Astrocyte of the cerebellum (primary cell): ENCODE data around the gene LRRC32.

Source experiments
- DNase-seq: peaks from one replicate; pipeline ENCODE4 v3.0.0-alpha.2; 2011; ENCODE audit warnings: low read depth
- H3K4me3 ChIP-seq: 2 replicates; pipeline ENCODE4 v1.5.1; 2011; ENCODE audit warnings: mild to moderate bottlenecking, low read depth, low read length, moderate library complexity
- CTCF ChIP-seq: IDR thresholded peaks from 2 replicates; pipeline ENCODE4 v1.5.1; 2012; ENCODE audit warnings: low read length, low read depth, moderate library complexity, mild to moderate bottlenecking; ENCODE audit errors: missing control alignments
- in situ Hi-C: cut with HindIII; loops from 2 replicates; pipeline ENCODE4 v1.10.0; 2017; ENCODE audit warnings: low sequenced_read_pairs

LRRC32 gene

GRCh38 chr11:76638270-76639197, 32.0 kb downstream of the LRRC32 start:
- in situ Hi-C loops: no loop called here
- no peak for TF ChIP-seq CTCF

DNA sequence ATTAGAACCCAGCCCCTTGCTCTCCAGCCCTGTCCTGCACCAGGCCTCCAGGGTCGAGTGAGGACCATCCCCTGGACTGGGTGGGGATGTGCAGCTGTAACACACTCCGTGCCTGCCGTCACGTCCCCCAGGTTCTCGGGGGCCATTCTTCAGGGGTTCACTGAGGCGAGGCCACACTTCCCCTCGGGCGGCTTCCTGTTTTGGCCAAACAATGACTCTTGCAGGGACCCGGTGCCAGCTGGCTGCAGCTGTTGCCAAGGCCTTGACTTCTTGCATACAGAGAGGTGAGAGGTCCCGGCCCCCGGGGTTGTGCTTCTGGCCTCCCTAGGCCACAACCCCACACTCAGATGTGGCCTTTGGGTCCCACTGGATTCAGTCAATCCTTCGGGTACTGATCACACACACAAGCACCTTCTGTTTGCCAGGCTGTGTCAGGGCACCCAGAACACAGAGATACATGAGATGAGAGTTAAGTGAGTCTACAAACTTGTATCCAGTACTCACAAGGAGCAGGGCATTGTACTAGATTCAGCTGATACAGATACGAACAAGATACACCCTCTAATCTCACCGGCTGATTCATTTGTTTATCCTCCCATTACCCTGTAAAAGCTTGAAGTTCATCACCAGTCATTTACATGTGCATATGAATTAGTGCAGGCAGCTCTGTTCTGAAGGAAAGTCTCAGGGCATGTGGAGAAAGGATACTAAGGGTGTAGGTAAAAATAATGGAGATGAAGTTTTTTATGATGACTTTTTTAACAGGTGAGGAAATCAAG, 32.9 kb downstream of the LRRC32 start:
- no peak for DNase-seq

More at GRCh38 chr11:76638270-76639197, 32.0 kb downstream of the LRRC32 start:
- DNase-seq: no peak
- no peak overlapping the region for H3K4me3 ChIP-seq

GRCh38 chr11:76636826-76637460, 33.6 kb downstream of the LRRC32 start:
- no peak overlapping the region for H3K4me3 ChIP-seq
- DNase-seq: no peak
- in situ Hi-C loops: no loop called here
- TF ChIP-seq CTCF: no peak

More for the DNA sequence above, 32.9 kb downstream of the LRRC32 start:
- in situ Hi-C loops: no loop called here
- no peak overlapping the region for H3K4me3 ChIP-seq
- no peak for TF ChIP-seq CTCF

DNA sequence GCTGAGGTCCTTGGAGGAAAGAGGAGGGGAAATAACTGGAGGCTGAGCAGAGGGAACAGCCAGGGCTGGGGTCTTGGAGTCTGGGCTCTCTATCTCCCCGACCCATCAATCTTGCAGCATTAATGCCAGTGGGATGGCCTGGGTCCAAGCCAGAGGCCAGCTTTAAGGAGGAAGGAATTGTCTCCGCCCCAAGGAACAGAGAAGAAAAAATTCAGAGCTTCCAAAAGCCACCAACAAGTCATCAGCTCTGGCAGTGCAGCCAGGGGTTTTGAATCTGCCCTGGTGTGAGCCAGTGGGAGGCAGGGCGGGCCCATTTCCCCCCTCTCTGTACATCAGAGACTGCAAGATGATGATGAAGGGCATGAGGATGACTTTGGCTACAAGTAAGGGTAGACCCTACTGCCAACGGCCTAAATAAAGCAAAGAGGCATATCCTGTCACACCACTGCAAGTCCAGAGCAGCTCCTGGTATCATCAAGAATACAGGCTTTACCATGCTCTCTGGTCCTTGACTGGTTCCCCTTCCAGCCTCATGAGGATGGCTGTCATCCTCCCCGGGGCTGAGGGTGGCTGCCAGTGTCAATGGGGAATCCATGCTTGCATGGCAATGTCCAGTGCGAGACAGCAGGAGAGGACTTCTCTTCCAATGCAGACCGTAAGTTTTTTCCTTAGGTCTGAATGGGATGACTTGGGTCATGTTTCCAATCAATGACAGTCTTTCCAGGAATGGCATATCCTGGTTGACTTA, 34.4 kb downstream of the LRRC32 start:
- no peak for DNase-seq
- in situ Hi-C loops: no loop called here
- TF ChIP-seq CTCF: no peak
- no peak overlapping the region for H3K4me3 ChIP-seq

DNA sequence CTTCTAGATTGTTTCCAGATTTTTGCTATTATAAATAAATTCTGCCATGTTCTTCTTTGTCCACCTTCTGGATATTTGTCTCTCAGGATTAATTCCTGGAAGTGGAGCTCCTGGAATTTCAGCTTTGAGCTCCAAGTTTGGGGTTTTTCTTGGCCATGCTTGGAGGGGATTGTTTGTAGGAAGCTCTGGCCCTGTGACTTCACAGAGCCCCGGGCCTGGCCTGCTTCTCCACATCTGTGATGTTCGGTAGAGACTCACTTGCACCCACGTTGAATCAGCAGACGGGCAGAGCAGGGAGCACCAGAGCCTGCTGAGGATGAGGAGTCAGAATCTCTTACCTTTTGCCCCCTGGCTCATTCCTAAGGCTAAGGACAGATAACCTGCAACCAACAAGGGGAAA, 35.7 kb downstream of the LRRC32 start:
- TF ChIP-seq CTCF: no peak
- in situ Hi-C loops: no loop called here
- no peak overlapping the region for H3K4me3 ChIP-seq
- DNase-seq: no peak

GRCh38 chr11:76632492-76632891, 38.1 kb downstream of the LRRC32 start:
- in situ Hi-C loops: no loop called here
- H3K4me3 ChIP-seq: no peak overlapping the region
- no peak for TF ChIP-seq CTCF
- no peak for DNase-seq
